Endothelial cell of umbilical vein (primary cell): ENCODE data around the gene MBD2. TPM values are rescaled to one million over a fixed set of nuclear protein-coding genes. Genes with fewer than 3 reads are reported as not detected.

Experiments
- BruUV-seq: library from RNA; stranded (reverse); fragments of 400-500 nt; replicated peaks from 2 replicates; lab custom pipeline; 2021; lab: Mats Ljungman, UMichigan
- CTCF ChIA-PET: fragments of 300-600, 350-600 bp; sonication (Branson Sonifier 250); formaldehyde crosslinking; loops from one replicate; lab custom pipeline; 2021; ENCODE audit warnings: antibody characterized with exemption, inconsistent platforms; lab: Charles Lee
- POLR2A ChIA-PET: fragments of 300-600, 350-600 bp; sonication (Branson Sonifier 250); formaldehyde crosslinking; loops from one replicate; lab custom pipeline; 2021; ENCODE audit warnings: antibody characterized with exemption, inconsistent platforms; lab: Charles Lee
- DNase-seq: peaks from one replicate; pipeline ENCODE4 v3.0.0-alpha.2; 2011; ENCODE audit warnings: low read depth, low spot score
- FAIRE-seq: peaks from 2 replicates; lab custom pipeline; 2011; peaks lifted over from hg19 to GRCh38; lab: Jason Lieb, UNC
- H2AFZ ChIP-seq: 2 replicates; pipeline ENCODE4 v1.6.0; 2012; ENCODE audit warnings: low read depth, low read length, control low read depth, inconsistent platforms
- H3K27ac ChIP-seq: 2 replicates; pipeline ENCODE4 v1.5.1; 2011; ENCODE audit warnings: low read depth, mild to moderate bottlenecking, control low read depth, low read length, moderate library complexity; ENCODE audit not compliant: insufficient read depth
- H3K27me3 ChIP-seq, 2 experiments: 2 replicates each; pipeline versions ENCODE4 v1.6.0 to v1.6.1; 2011; ENCODE audit warnings: low read length in 2 of 2, mixed read lengths in 1 of 2; ENCODE audit not compliant: control insufficient read depth in 2 of 2, insufficient read depth in 2 of 2
- H3K36me3 ChIP-seq, 2 experiments: 2 replicates in 1 of 2; 3 replicates in 1 of 2; pipeline ENCODE4 v1.5.1; 2011; ENCODE audit warnings: low read length in 2 of 2, mild to moderate bottlenecking in 1 of 2, moderate library complexity in 1 of 2; ENCODE audit not compliant: control insufficient read depth in 2 of 2, insufficient read depth in 2 of 2; ENCODE audit errors: extremely low read depth in 1 of 2
- H3K4me1 ChIP-seq: 3 replicates; pipeline ENCODE4 v1.5.1; 2011; ENCODE audit warnings: mild to moderate bottlenecking, low read length; ENCODE audit not compliant: control insufficient read depth, insufficient read depth; ENCODE audit errors: extremely low read depth
- H3K4me2 ChIP-seq: 2 replicates; pipeline ENCODE4 v1.6.1; 2011; ENCODE audit warnings: low read length, control low read depth, mixed read lengths; ENCODE audit not compliant: insufficient read depth
- H3K4me3 ChIP-seq, 3 experiments: fragments of 200-600 bp in 1 of 3; sonication (generic), shearing (Covaris generic) in 1 of 3; replicated peaks in 1 of 3; 2 replicates each; pipeline ENCODE4 v1.5.1; 2011 to 2016; ENCODE audit warnings: control low read depth in 3 of 3, low read length in 3 of 3, mild to moderate bottlenecking in 2 of 3, inconsistent platforms in 1 of 3, low read depth in 1 of 3, moderate library complexity in 1 of 3; ENCODE audit not compliant: insufficient read depth in 1 of 3
- H3K79me2 ChIP-seq: 2 replicates; pipeline ENCODE4 v1.6.0; 2012; ENCODE audit warnings: low read length, inconsistent platforms; ENCODE audit not compliant: control insufficient read depth, insufficient read depth
- H3K9ac ChIP-seq: replicated peaks from 2 replicates; pipeline ENCODE3; 2011; ENCODE audit warnings: low read length, control low read depth; ENCODE audit not compliant: insufficient read depth; ENCODE audit errors: extremely low read depth
- H3K9me1 ChIP-seq: replicated peaks from 3 replicates; pipeline ENCODE4 v1.6.0; 2011; ENCODE audit warnings: mild to moderate bottlenecking, low read length; ENCODE audit not compliant: control insufficient read depth, insufficient read depth; ENCODE audit errors: extremely low read depth
- H3K9me3 ChIP-seq: replicated peaks from 2 replicates; pipeline ENCODE4 v1.5.1; 2012; ENCODE audit warnings: low read length, inconsistent platforms; ENCODE audit not compliant: control insufficient read depth, insufficient read depth
- H4K20me1 ChIP-seq: replicated peaks from 2 replicates; pipeline ENCODE3; 2011; ENCODE audit warnings: mild to moderate bottlenecking, low read length; ENCODE audit not compliant: control insufficient read depth, insufficient read depth; ENCODE audit errors: extremely low read depth
- CTCF ChIP-seq, 2 donors: IDR thresholded peaks; 1 replicate in 1 of 2; 2 replicates in 1 of 2; pipeline ENCODE4 v1.5.1; 2011; ENCODE audit warnings: low read length in 2 of 2, mild to moderate bottlenecking in 2 of 2, moderate library complexity in 2 of 2, control low read depth in 1 of 2, inconsistent platforms in 1 of 2, low read depth in 1 of 2; ENCODE audit not compliant: insufficient read depth in 1 of 2; ENCODE audit errors: extremely low read depth in 1 of 2
- EZH2 ChIP-seq: IDR thresholded peaks from 2 replicates; pipeline ENCODE4 v1.6.1; 2012; ENCODE audit warnings: borderline replicate concordance, low read depth, mild to moderate bottlenecking, moderate library complexity, low read length, inconsistent platforms; ENCODE audit not compliant: severe bottlenecking
- FOS ChIP-seq: IDR thresholded peaks from 2 replicates; pipeline ENCODE4 v1.6.1; 2011; ENCODE audit warnings: mild to moderate bottlenecking, low read length, moderate library complexity, borderline replicate concordance; ENCODE audit not compliant: insufficient read depth
- GATA2 ChIP-seq: IDR thresholded peaks from 2 replicates; pipeline ENCODE4 v1.7.0; 2011; ENCODE audit warnings: low read depth, mild to moderate bottlenecking, moderate library complexity, mixed read lengths, low read length; ENCODE audit not compliant: insufficient read length, insufficient read depth
- JUN ChIP-seq: IDR thresholded peaks from 2 replicates; pipeline ENCODE4 v1.6.1; 2011; ENCODE audit warnings: borderline replicate concordance, low read depth; ENCODE audit not compliant: insufficient read length, insufficient read depth
- MAX ChIP-seq: IDR thresholded peaks from 2 replicates; pipeline ENCODE4 v1.6.1; 2011; ENCODE audit not compliant: insufficient read depth, insufficient read length
- MYC ChIP-seq: IDR thresholded peaks from one replicate; pipeline ENCODE4 v1.6.1; 2011; ENCODE audit warnings: mild to moderate bottlenecking, low read depth, low read length
- POLR2A ChIP-seq: IDR thresholded peaks from 2 replicates; pipeline ENCODE4 v1.6.1; 2012; ENCODE audit warnings: low read depth, mild to moderate bottlenecking, control low read depth, low read length
- POLR2AphosphoS5 ChIP-seq: IDR thresholded peaks from 2 replicates; pipeline ENCODE4 v1.6.1; 2012; ENCODE audit warnings: low read depth, mild to moderate bottlenecking, control low read depth, low read length, moderate library complexity; ENCODE audit not compliant: insufficient read depth
- dilution Hi-C: fragments of 300-500 bp; cut with MboI; formaldehyde crosslinking; loops from one replicate; pipeline ENCODE4 v1.15.0; 2019; ENCODE audit warnings: low sequenced_read_pairs; ENCODE audit not compliant: extremely low pct_ligation_motif_present
- intact Hi-C: fragments of 100-400 bp; cut with micrococcal nuclease; formaldehyde crosslinking; loops from one replicate; pipeline ENCODE4 v1.10.0; 2022
- polyA plus RNA-seq, 4 experiments: library from polyadenylated mRNA; depleted of rRNA in 3 of 4; stranded (reverse) in 3 of 4; unstranded in 1 of 4; fragments of >200 nt; gene quantifications; 2 replicates each; pipeline versions ENCODE4 v1.2.1 to v1.2.3, GENCODE V29; 2011 to 2012; ENCODE audit warnings: missing spikeins in 1 of 4
- total RNA-seq: library from RNA; stranded (reverse); gene quantifications from 2 replicates; pipeline ENCODE4 v1.2.3, GENCODE V29; 2021

MBD2 gene
- total and polyA plus RNA-seq, 2 donors (not counting 3 experiments of a cell fraction or from before 2014, with no cell fraction given): 86.8 to 110 TPM

- Histone ChIP-seq H3K27me3 (no peaks in the 10 kb centered on the region), H3K9me1 (no peaks in the 10 kb centered on the region), H3K79me2 (no peaks in the 10 kb centered on the region), H3K36me3 (no peaks in the 10 kb centered on the region), H3K27ac (peak overlapping the region; percentile 75), H3K4me1 (peaks cover 39% of the 10 kb centered on the region), H3K9ac (peak overlapping the region; percentile 21), H3K4me3 (no peak overlapping the region), H4K20me1 (no peaks in the 10 kb centered on the region), H3K4me2 (peak overlapping the region; percentile 78), H2AFZ (peak overlapping the region; percentile 6), H3K9me3 (no peaks in the 10 kb centered on the region)
- intact Hi-C loops: loop anchor here (1.0 kb wide), 1 partner anchor 12 kb away; no protein-coding TSS in a partner anchor
- CTCF ChIA-PET: interaction anchor here (1.1 to 3.8 kb wide), 6 partner anchors 10 to 112 kb away, joined by 3 to 14 read pairs (median 8); no protein-coding TSS in a partner anchor
- POLR2A ChIA-PET: no interaction called here
- BruUV-seq: no TSS peak
- DNase-seq: peak; percentile 37
- dilution Hi-C loops: no loop called here
- TF ChIP-seq EZH2 (no peak), MYC (no peak), GATA2 (no peak), JUN (no peak), POLR2A (no peak), MAX (no peak), POLR2AphosphoS5 (no peak), FOS (no peak), CTCF (IDR thresholded peaks at IDR 0.05; ENCODE audit: extremely low read depth in 1 of 2, insufficient read depth in 1 of 2, low read depth in 1 of 2, low read length in 2 of 2) (no peak)
- FAIRE-seq: no peak
Measured at GRCh38 chr18:54239601-54240000, 15.1 kb upstream of the MBD2 start.
